ENCODE results near the gene JUN. TPM values are rescaled to one million over a fixed set of nuclear protein-coding genes. Genes with fewer than 3 reads are reported as not detected.

The JUN gene
- total RNA-seq, 1 experiment from 2014 or later, result 74.7 TPM

- peak; percentile 39 to 54 for DNase-seq
- intact Hi-C loops (cut with micrococcal nuclease; ENCODE audit: unreplicated experiment), result loop anchor here (5.0 to 10.0 kb wide), 3 partner anchors 260 to 702 kb away; no protein-coding TSS in a partner anchor
- H3F3A ChIP-seq (ENCODE audit: insufficient read depth, low read depth), result peaks cover 62% of the 10 kb centered on the region
- peak overlapping the region; percentile 92 for H3K27ac ChIP-seq
- no peaks in the 10 kb centered on the region for H3K9me3 ChIP-seq (ENCODE audit: insufficient read depth, low read depth)
- no peak overlapping the region for H2AFZ ChIP-seq
- BruUV-seq (replicated peaks), result no TSS peak
- H3K79me2 ChIP-seq (ENCODE audit: low read depth), result peaks cover 40% of the 10 kb centered on the region
- peaks cover 35% of the 10 kb centered on the region for H3K4me1 ChIP-seq (replicated peaks; ENCODE audit: insufficient read depth)
- POLR2A ChIA-PET (ENCODE audit: unreplicated experiment), result interaction anchor here (0.6 to 1.4 kb wide), 7 partner anchors 15 to 968 kb away, joined by 3 to 9 read pairs (median 6); no protein-coding TSS in a partner anchor
- H3K36me3 ChIP-seq (ENCODE audit: low read depth), result peaks cover 24% of the 10 kb centered on the region; the same call in 1 of the 2 replicates
- H4K20me1 ChIP-seq (ENCODE audit: insufficient read depth), result peaks cover 37% of the 10 kb centered on the region
- H3K4me3 ChIP-seq, result peak overlapping the region; percentile 94
- TF ChIP-seq EZH2 (IDR thresholded peaks at IDR 0.05; ENCODE audit: low read depth), result no peak
- no peak for TF ChIP-seq CTCF (conservative IDR thresholded peaks at IDR 0.05)
- H3K27me3 ChIP-seq (ENCODE audit: insufficient read depth, low read depth), result no peaks in the 10 kb centered on the region
- CTCF ChIA-PET, result interaction anchor here (0.6 to 0.7 kb wide), 2 partner anchors 78 to 873 kb away, joined by 3 to 4 read pairs; no protein-coding TSS in a partner anchor
- H3K4me2 ChIP-seq, result peak overlapping the region; percentile 83
- no peaks in the 10 kb centered on the region for H3K9me2 ChIP-seq (ENCODE audit: insufficient read depth)
These were observed 1.4 kb downstream of the JUN start for GRCh38 chr1:58782178-58783089.

- Histone ChIP-seq H2AFZ (no peak overlapping the region), H3K27me3 (ENCODE audit: insufficient read depth, low read depth) (no peaks in the 10 kb centered on the region), H3K9me2 (ENCODE audit: insufficient read depth) (no peaks in the 10 kb centered on the region), H3K9me3 (ENCODE audit: insufficient read depth, low read depth) (no peaks in the 10 kb centered on the region), H3K79me2 (ENCODE audit: low read depth) (peaks cover 40% of the 10 kb centered on the region), H4K20me1 (ENCODE audit: insufficient read depth) (peaks cover 37% of the 10 kb centered on the region), H3K4me1 (replicated peaks; ENCODE audit: insufficient read depth) (peaks cover 27% of the 10 kb centered on the region), H3K4me3 (peak overlapping the region; percentile 94), H3K4me2 (peak overlapping the region; percentile 83), H3K36me3 (ENCODE audit: low read depth) (peaks cover 24% of the 10 kb centered on the region; the same call in 1 of the 2 replicates), H3K27ac (peak overlapping the region; percentile 92), H3F3A (ENCODE audit: insufficient read depth, low read depth) (peaks cover 63% of the 10 kb centered on the region)
- TF ChIP-seq EZH2 (IDR thresholded peaks at IDR 0.05; ENCODE audit: low read depth) (no peak), CTCF (conservative IDR thresholded peaks at IDR 0.05) (peak; percentile 51; the same call in 1 of the 2 replicates)
- ChIA-PET CTCF (interaction anchor here (0.6 to 0.7 kb wide), 2 partner anchors 77 to 874 kb away, joined by 3 to 4 read pairs; no protein-coding TSS in a partner anchor), POLR2A (ENCODE audit: unreplicated experiment) (interaction anchor here (0.6 to 1.2 kb wide), 6 partner anchors 35 to 969 kb away, joined by 4 to 9 read pairs (median 6); no protein-coding TSS in a partner anchor)
- BruUV-seq (replicated peaks), result no TSS peak
- intact Hi-C loops (cut with micrococcal nuclease; ENCODE audit: unreplicated experiment), result loop anchor here (5.0 to 10.0 kb wide), 3 partner anchors 261 to 703 kb away; no protein-coding TSS in a partner anchor
- DNase-seq, result peak; percentile 49 to 69
These were observed 2.2 kb downstream of the JUN start for GRCh38 chr1:58781541-58782177.

Data from PC-9 (cell line).